ENCODE results near the gene KRT75. TPM values are rescaled to one million over a fixed set of nuclear protein-coding genes. Genes with fewer than 3 reads are reported as not detected.

KRT75 gene
- total and polyA plus RNA-seq, 2 donors (not counting 3 experiments of a cell fraction or from before 2014, with no cell fraction given), result not detected

DNA sequence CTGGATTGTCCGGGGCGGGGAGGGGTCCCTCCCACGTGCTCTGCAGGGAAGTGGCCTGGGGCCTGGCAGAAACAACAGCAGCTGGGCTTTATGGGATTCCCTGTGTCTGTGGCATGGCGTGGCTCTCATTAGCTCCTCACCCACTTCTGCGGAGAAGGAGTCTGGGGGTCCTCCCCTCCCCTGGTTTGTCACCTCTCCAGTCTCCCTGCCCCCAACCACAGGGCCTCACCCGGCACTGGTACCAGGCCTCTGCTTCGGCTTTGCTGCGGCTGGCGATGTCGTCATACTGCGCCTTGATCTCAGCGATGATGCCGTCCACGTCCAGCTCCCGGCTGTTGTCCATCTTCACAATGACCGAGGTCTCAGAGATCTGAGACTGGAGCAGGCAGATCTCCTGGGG, 34.4 kb downstream of the KRT75 start:
- POLR2A ChIA-PET, result no interaction called here
- no peaks in the 10 kb centered on the region for H3K79me2 ChIP-seq (ENCODE audit: control insufficient read depth, insufficient read depth, low read length)
- no peak overlapping the region for H3K27ac ChIP-seq (ENCODE audit: insufficient read depth, low read depth, low read length)
- H3K4me3 ChIP-seq (replicated peaks in 1 of 3; ENCODE audit: insufficient read depth in 1 of 3, low read depth in 1 of 3, low read length in 3 of 3), result no peak overlapping the region
- H3K27me3 ChIP-seq (ENCODE audit: control insufficient read depth in 2 of 2, insufficient read depth in 2 of 2, low read length in 2 of 2), result peaks cover 0 to 2% of the 10 kb centered on the region in 2 experiments
- H3K4me1 ChIP-seq (ENCODE audit: control insufficient read depth, extremely low read depth, insufficient read depth, low read length), result no peaks in the 10 kb centered on the region
- CTCF ChIA-PET, result interaction anchor here (2.3 kb wide), 1 partner anchor 20 kb away, joined by 8 read pairs; no protein-coding TSS in a partner anchor
- dilution Hi-C loops (cut with MboI; ENCODE audit: extremely low pct_ligation_motif_present, low sequenced_read_pairs), result no loop called here
- H3K9ac ChIP-seq (replicated peaks; ENCODE audit: extremely low read depth, insufficient read depth, low read length), result no peak overlapping the region
- intact Hi-C loops (cut with micrococcal nuclease), result no loop called here
- H3K4me2 ChIP-seq (ENCODE audit: insufficient read depth, low read length), result no peak overlapping the region
- FAIRE-seq (no peak), DNase-seq (ENCODE audit: low read depth, low spot score) (no peak)
- BruUV-seq (replicated peaks), result no TSS peak
- no peaks in the 10 kb centered on the region for H4K20me1 ChIP-seq (replicated peaks; ENCODE audit: control insufficient read depth, extremely low read depth, insufficient read depth, low read length)
- H2AFZ ChIP-seq (ENCODE audit: low read depth, low read length), result no peak overlapping the region
- TF ChIP-seq, protein P1, sequence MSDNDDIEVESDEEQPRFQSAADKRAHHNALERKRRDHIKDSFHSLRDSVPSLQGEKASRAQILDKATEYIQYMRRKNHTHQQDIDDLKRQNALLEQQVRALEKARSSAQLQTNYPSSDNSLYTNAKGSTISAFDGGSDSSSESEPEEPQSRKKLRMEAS (IDR thresholded peaks at IDR 0.05; ENCODE audit: insufficient read depth, insufficient read length), result no peak
- no peak for TF ChIP-seq EZH2 (IDR thresholded peaks at IDR 0.05; ENCODE audit: borderline replicate concordance, low read depth, low read length, severe bottlenecking)
- TF ChIP-seq GATA2 (IDR thresholded peaks at IDR 0.05; ENCODE audit: insufficient read depth, insufficient read length, low read depth, low read length), result no peak
- no peak for TF ChIP-seq FOS (IDR thresholded peaks at IDR 0.05; ENCODE audit: borderline replicate concordance, insufficient read depth, low read length)
- no peak for TF ChIP-seq MYC (IDR thresholded peaks at IDR 0.05; ENCODE audit: low read depth, low read length)
- TF ChIP-seq, protein P2, sequence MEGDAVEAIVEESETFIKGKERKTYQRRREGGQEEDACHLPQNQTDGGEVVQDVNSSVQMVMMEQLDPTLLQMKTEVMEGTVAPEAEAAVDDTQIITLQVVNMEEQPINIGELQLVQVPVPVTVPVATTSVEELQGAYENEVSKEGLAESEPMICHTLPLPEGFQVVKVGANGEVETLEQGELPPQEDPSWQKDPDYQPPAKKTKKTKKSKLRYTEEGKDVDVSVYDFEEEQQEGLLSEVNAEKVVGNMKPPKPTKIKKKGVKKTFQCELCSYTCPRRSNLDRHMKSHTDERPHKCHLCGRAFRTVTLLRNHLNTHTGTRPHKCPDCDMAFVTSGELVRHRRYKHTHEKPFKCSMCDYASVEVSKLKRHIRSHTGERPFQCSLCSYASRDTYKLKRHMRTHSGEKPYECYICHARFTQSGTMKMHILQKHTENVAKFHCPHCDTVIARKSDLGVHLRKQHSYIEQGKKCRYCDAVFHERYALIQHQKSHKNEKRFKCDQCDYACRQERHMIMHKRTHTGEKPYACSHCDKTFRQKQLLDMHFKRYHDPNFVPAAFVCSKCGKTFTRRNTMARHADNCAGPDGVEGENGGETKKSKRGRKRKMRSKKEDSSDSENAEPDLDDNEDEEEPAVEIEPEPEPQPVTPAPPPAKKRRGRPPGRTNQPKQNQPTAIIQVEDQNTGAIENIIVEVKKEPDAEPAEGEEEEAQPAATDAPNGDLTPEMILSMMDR (IDR thresholded peaks at IDR 0.05; ENCODE audit: extremely low read depth in 1 of 2, insufficient read depth in 1 of 2, low read depth in 1 of 2, low read length in 2 of 2), result no peak
- TF ChIP-seq POLR2A (IDR thresholded peaks at IDR 0.05; ENCODE audit: low read depth, low read length), result no peak
- TF ChIP-seq POLR2AphosphoS5 (IDR thresholded peaks at IDR 0.05; ENCODE audit: insufficient read depth, low read depth, low read length), result no peak
- TF ChIP-seq JUN (IDR thresholded peaks at IDR 0.05; ENCODE audit: borderline replicate concordance, insufficient read depth, insufficient read length, low read depth), result no peak
- no peaks in the 10 kb centered on the region for H3K36me3 ChIP-seq (ENCODE audit: control insufficient read depth in 2 of 2, extremely low read depth in 1 of 2, insufficient read depth in 2 of 2, low read length in 2 of 2)
- no peaks in the 10 kb centered on the region for H3K9me1 ChIP-seq (replicated peaks; ENCODE audit: control insufficient read depth, extremely low read depth, insufficient read depth, low read length)
- no peaks in the 10 kb centered on the region for H3K9me3 ChIP-seq (replicated peaks; ENCODE audit: control insufficient read depth, insufficient read depth, low read length)

All from endothelial cell of umbilical vein (primary cell).